Ovary (tissue), 9 donors: ENCODE measurements around the gene CFAP45. TPM values are rescaled to one million over a fixed set of nuclear protein-coding genes. Genes with fewer than 3 reads are reported as not detected.

Source experiments
- DNase-seq, 5 donors: peaks; one replicate each; pipeline ENCODE4 v3.0.0-alpha.2; 2019 to 2020
- H3K27ac ChIP-seq, 2 donors: fragments of 200-600 bp; one replicate each; pipeline versions ENCODE4 v1.5.1 to v1.8.0; 2019 to 2022
- H3K27me3 ChIP-seq: fragments of 200-600 bp; one replicate; pipeline ENCODE4 v1.8.0; 2022
- H3K36me3 ChIP-seq: fragments of 200-600 bp; sonication (generic); one replicate; pipeline ENCODE4 v1.5.1; 2019
- H3K4me1 ChIP-seq: one replicate; pipeline ENCODE4 v1.8.1; 2013; ENCODE audit warnings: mild to moderate bottlenecking, moderate library complexity; ENCODE audit not compliant: insufficient read depth
- H3K4me3 ChIP-seq: fragments of 200-600 bp; sonication (generic); one replicate; pipeline ENCODE4 v1.5.1; 2017
- H3K9me3 ChIP-seq, 2 donors: fragments of 200-600 bp in 1 of 2; sonication (generic) in 1 of 2; one replicate each; pipeline versions ENCODE4 v1.5.1 to v1.8.1; 2013 to 2019; ENCODE audit warnings: mild to moderate bottlenecking in 1 of 2, moderate library complexity in 1 of 2
- CTCF ChIP-seq, 3 donors: fragments of 450-650 bp in 2 of 3; fragments of 200-600 bp in 1 of 3; IDR thresholded peaks; one replicate each; pipeline versions ENCODE4 v1.5.1 to v1.8.0; 2016 to 2022; ENCODE audit warnings: antibody characterized with exemption in 3 of 3, mild to moderate bottlenecking in 1 of 3
- EP300 ChIP-seq: sonication (generic); formaldehyde crosslinking; IDR thresholded peaks from one replicate; pipeline ENCODE4 v1.6.1; 2017; ENCODE audit warnings: antibody characterized with exemption
- POLR2A ChIP-seq: fragments of 450-650 bp; IDR thresholded peaks from one replicate; pipeline ENCODE4 v1.6.1; 2017; ENCODE audit warnings: antibody characterized with exemption, mild to moderate bottlenecking, moderate library complexity
- WGBS, 3 donors: extraction: QIAGEN DNeasy Blood & Tissue Kit in 1 of 3; methylation state at CpG; one replicate each; pipeline versions ENCODE4 v1.1.5 to v1.1.7; 2013 to 2017; 5-methylcytosine and 5-hydroxymethylcytosine counted together
- intact Hi-C, 4 donors: fragments of 100-400 bp; cut with DNase I; formaldehyde crosslinking; loops; one replicate each; pipeline versions ENCODE4 v1.11.0 to v1.15.1; 2022 to 2023
- polyA plus RNA-seq, 2 donors: library from polyadenylated mRNA; stranded (reverse); fragments of 200-250 nt in 1 of 2; fragments of 350-450 nt in 1 of 2; fragmentation: Illumina TruSeq in 1 of 2; extraction: RNeasy Lipid Tissue Mini Kit (QIAGEN cat#74804) in 1 of 2; gene quantifications; one replicate each; pipeline ENCODE4 v1.2.3, GENCODE V29; 2013 to 2014
- total RNA-seq, 7 donors: library from RNA; depleted of rRNA in 2 of 7; stranded (reverse); fragments of >200 nt in 2 of 7; fragmentation: NEBNext Ultra II Directional in 3 of 7; extraction: Animal tissue kit (Norgen Biotek cat#: 25700) in 3 of 7; gene quantifications; one replicate each; pipeline versions ENCODE4 v1.1.0 to v1.2.4, GENCODE V29; 2016 to 2023
- donor health status: DM: no; HTN: no; CAD: no; lungs with moderate emphysema.
- donor health status: DM: no; HTN: no; CAD: no.
- donor health status: Bipolar disorder and iron deficiency.
- donor health status: DM: yes; HTN: yes; CAD: no.
- donor health status: DM: no; HTN: no; CAD: no.
- donor health status: DM: yes; HTN: yes; CAD: no.

Gene CFAP45
- total and polyA plus RNA-seq, 9 donors: 0.30 to 16.7 (median 1.4) TPM

DNA sequence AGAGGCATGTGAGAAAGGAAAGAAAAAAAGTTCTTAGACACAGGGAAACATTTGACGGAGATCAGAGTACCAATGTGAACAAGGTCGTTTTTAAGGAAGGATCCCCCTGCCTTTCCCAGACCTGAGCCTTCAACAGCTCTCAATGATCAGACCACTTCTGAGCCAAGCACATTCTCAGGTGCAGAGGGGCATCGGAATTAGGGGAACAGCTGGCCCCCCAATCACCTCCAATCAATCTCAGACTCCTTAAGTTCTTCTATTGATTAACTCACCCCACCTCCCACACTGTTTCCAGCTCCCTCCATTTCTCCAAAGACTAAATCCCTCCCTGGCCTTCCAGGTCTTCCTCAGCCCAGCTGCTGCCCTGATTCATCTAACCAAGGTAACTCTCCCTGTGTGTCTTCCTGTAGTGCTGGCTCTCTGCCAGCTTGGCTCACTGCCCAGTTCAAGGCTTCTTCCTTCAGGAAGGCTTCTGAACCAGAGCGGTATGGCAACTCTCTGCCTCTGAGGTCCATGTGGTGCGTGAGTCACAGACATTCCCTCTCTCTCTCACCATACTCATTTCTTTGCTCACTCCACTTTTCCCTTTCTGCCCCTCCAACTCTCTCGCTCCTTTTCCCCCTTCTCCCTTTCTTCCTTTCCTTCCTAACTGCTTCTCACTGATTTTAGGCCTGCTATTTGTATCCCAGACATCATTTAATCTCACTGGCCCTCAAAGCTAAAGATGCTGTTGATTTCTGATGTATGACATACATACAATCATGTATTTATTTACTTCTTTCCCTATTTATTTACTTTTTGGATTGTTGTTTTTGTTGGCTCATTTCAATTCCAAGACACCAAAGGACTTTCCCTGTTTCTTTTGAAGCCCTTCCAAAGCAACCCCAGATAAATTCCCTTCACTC is 18.1 kb downstream of the CFAP45 start:
- no peak overlapping the region for H3K27ac ChIP-seq
- intact Hi-C loops: no loop called here
- TF ChIP-seq EP300 (no peak), CTCF (IDR thresholded peaks at IDR 0.05) (no peak), POLR2A (no peak)
- no peaks in the 10 kb centered on the region for H3K27me3 ChIP-seq
- 44 to 49% (median 49%) methylated on average over 6 of the region's 6 CpGs for WGBS, 3 donors
- H3K4me1 ChIP-seq: no peaks in the 10 kb centered on the region
- H3K36me3 ChIP-seq: no peaks in the 10 kb centered on the region
- no peak overlapping the region for H3K4me3 ChIP-seq
- H3K9me3 ChIP-seq: no peaks in the 10 kb centered on the region
- peak; percentile 45 to 66 (median 57) for DNase-seq

DNA sequence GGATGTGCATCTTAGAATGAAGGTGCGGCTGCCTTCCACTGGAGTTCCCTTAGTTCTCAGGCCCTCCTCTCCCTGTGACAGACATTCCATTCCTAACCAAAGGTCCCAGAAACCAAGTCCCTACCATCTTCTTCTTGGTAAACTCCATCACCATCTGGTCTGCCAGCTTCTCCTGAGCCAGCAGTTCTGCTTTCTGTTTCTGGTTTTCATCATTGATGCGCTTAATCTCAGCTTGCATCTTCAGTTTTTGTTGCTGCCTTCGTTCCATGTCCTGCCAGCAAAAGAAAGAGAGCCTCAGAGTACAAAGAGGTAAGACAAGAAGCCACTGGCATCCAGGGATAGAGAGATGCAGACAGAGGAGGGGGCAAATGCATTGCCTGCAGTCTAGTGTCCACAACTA is 19.5 kb downstream of the CFAP45 start:
- TF ChIP-seq EP300: no peak
- TF ChIP-seq CTCF (IDR thresholded peaks at IDR 0.05): no peak
- Histone ChIP-seq H3K4me1 (no peaks in the 10 kb centered on the region), H3K36me3 (no peaks in the 10 kb centered on the region), H3K27ac (no peak overlapping the region), H3K27me3 (no peaks in the 10 kb centered on the region), H3K9me3 (no peaks in the 10 kb centered on the region), H3K4me3 (no peak overlapping the region)
- intact Hi-C loops: no loop called here
- no peak for DNase-seq
- WGBS, 3 donors: 92 to 96% (median 95%) methylated on average over 3 of the region's 3 CpGs

DNA sequence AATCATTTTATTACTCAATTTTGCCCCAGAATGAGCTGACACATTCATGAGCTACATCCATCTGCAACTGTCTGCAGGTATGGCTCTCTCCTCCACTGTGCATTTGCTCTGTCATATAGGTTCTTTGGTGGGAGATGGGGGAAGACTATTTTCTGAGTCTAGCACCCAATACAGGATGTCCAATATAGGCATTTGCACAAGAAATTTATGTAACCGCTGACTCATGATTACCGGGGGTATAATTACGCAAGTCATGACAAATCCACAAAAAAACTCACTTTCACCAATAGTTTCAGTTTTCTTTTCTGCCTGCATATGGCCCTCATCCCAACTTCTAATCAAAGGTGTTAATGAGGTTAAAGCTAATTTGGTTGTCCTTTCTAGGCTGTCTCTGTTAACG is 20.0 kb downstream of the CFAP45 start:
- Histone ChIP-seq H3K4me3 (no peak overlapping the region), H3K36me3 (no peaks in the 10 kb centered on the region), H3K9me3 (no peaks in the 10 kb centered on the region), H3K4me1 (no peaks in the 10 kb centered on the region), H3K27me3 (no peaks in the 10 kb centered on the region), H3K27ac (no peak overlapping the region)
- TF ChIP-seq EP300: no peak
- TF ChIP-seq CTCF (IDR thresholded peaks at IDR 0.05): no peak
- no peak for TF ChIP-seq POLR2A
- DNase-seq: no peak
- WGBS, 3 donors: 84 to 89% (median 88%) methylated on average over 4 of the region's 4 CpGs
- intact Hi-C loops: no loop called here

GRCh38 chr1:159879136-159879535 is 20.8 kb downstream of the CFAP45 start:
- WGBS, 3 donors: 71 to 79% (median 72%) methylated on average over 3 of the region's 3 CpGs
- intact Hi-C loops: no loop called here
- TF ChIP-seq EP300: no peak
- TF ChIP-seq CTCF (IDR thresholded peaks at IDR 0.05): no peak
- TF ChIP-seq POLR2A: no peak
- Histone ChIP-seq H3K4me3 (no peak overlapping the region), H3K36me3 (no peaks in the 10 kb centered on the region), H3K9me3 (no peaks in the 10 kb centered on the region), H3K27me3 (no peaks in the 10 kb centered on the region), H3K4me1 (no peaks in the 10 kb centered on the region), H3K27ac (no peak overlapping the region)
- DNase-seq: no peak
